HepG2 (cell line): ENCODE results near the gene BBS5. TPM values are rescaled to one million over a fixed set of nuclear protein-coding genes. Genes with fewer than 3 reads are reported as not detected.

Experiments used
- ATAC-seq: fragments of 200-7000 bp; cut with Tn5 transposase; 3 replicates; pipeline ENCODE4 v1.9.1; 2020; ENCODE audit warnings: mild to moderate bottlenecking, moderate library complexity
- BruUV-seq: library from RNA; stranded (reverse); fragments of 400-500 nt; replicated peaks from 2 replicates; lab custom pipeline; 2021; lab: Mats Ljungman, UMichigan
- CTCF ChIA-PET: fragments of 300-600 bp; formaldehyde crosslinking; extraction: SDS; loops from one replicate; lab custom pipeline; 2021; ENCODE audit warnings: low total read pairs, inconsistent platforms, low intra/inter-chr PET ratio; lab: Yijun Ruan, JAX
- POLR2A ChIA-PET: fragments of 350-600 bp; sonication (Branson Sonifier 250); formaldehyde crosslinking; loops from one replicate; lab custom pipeline; 2020; ENCODE audit warnings: antibody characterized with exemption, inconsistent platforms; lab: Yijun Ruan, JAX
- DNase-seq: peaks from one replicate; pipeline ENCODE4 v3.0.0-alpha.2; 2015; ENCODE audit warnings: low spot score
- FAIRE-seq: peaks from 3 replicates; lab custom pipeline; 2011; peaks lifted over from hg19 to GRCh38; lab: Jason Lieb, UNC
- H2AFZ ChIP-seq: one replicate; pipeline ENCODE4 v1.6.1; 2011; ENCODE audit warnings: low read length, inconsistent platforms
- H3K27ac ChIP-seq: fragments of 300-600 bp; 3 replicates; pipeline ENCODE4 v1.8.0; 2011; ENCODE audit warnings: mixed run types, mild to moderate bottlenecking, mixed read lengths, low read length, inconsistent platforms; ENCODE audit not compliant: insufficient read depth; ENCODE audit errors: extremely low read length
- H3K27me3 ChIP-seq, 2 experiments: fragments of 200-600 bp in 1 of 2; 2 replicates in 1 of 2; 3 replicates in 1 of 2; pipeline versions ENCODE4 v1.6.0 to v1.8.0; 2011; ENCODE audit warnings: low read length in 2 of 2, mild to moderate bottlenecking in 2 of 2, moderate library complexity in 2 of 2, inconsistent platforms in 1 of 2; ENCODE audit not compliant: insufficient read depth in 2 of 2, control insufficient read depth in 1 of 2
- H3K36me3 ChIP-seq, 2 experiments: fragments of 200-600 bp in 1 of 2; replicated peaks in 1 of 2; 2 replicates in 1 of 2; 3 replicates in 1 of 2; pipeline versions ENCODE4 v1.5.1 to v1.8.0; 2011; ENCODE audit warnings: low read length in 2 of 2, inconsistent platforms in 1 of 2; ENCODE audit not compliant: insufficient read depth in 2 of 2, control insufficient read depth in 1 of 2
- H3K4me1 ChIP-seq: 2 replicates; pipeline ENCODE4 v1.5.1; 2012; ENCODE audit warnings: low read length, inconsistent platforms; ENCODE audit not compliant: insufficient read depth
- H3K4me2 ChIP-seq: 2 replicates; pipeline ENCODE4 v1.6.0; 2011; ENCODE audit warnings: low read depth, low read length, inconsistent platforms
- H3K4me3 ChIP-seq, 3 experiments: fragments of 200-600 bp in 1 of 3; sonication (generic), shearing (Covaris generic) in 1 of 3; replicated peaks in 1 of 3; 2 replicates each; pipeline ENCODE4 v1.5.1; 2011 to 2016; ENCODE audit warnings: low read length in 3 of 3, inconsistent platforms in 2 of 3, low read depth in 2 of 3, mild to moderate bottlenecking in 2 of 3, control low read depth in 1 of 3, mixed read lengths in 1 of 3; ENCODE audit not compliant: insufficient read depth in 1 of 3
- H3K79me2 ChIP-seq: one replicate; pipeline ENCODE4 v1.6.1; 2011; ENCODE audit warnings: low read length, inconsistent platforms; ENCODE audit not compliant: insufficient read depth
- H3K9ac ChIP-seq: 2 replicates; pipeline ENCODE4 v1.6.0; 2011; ENCODE audit warnings: mild to moderate bottlenecking, low read depth, low read length, inconsistent platforms; ENCODE audit not compliant: insufficient read depth
- H3K9me3 ChIP-seq: 2 replicates; pipeline ENCODE4 v1.5.1; 2012; ENCODE audit warnings: mild to moderate bottlenecking, low read length
- H4K20me1 ChIP-seq: 2 replicates; pipeline ENCODE4 v1.6.0; 2011; ENCODE audit warnings: inconsistent platforms, mild to moderate bottlenecking, low read length, moderate library complexity; ENCODE audit not compliant: insufficient read depth
- AHDC1 ChIP-seq: sonication (generic); formaldehyde crosslinking; IDR thresholded peaks from 2 replicates; pipeline ENCODE4 v1.5.1; 2020; ENCODE audit warnings: mild to moderate bottlenecking, missing genetic modification reagents, borderline replicate concordance
- KLF11 ChIP-seq: IDR thresholded peaks from 2 replicates; pipeline ENCODE4 v1.6.1; 2016; ENCODE audit warnings: missing compliant biosample characterization
- SIN3B ChIP-seq: fragments of 150-350 bp; IDR thresholded peaks from 2 replicates; pipeline ENCODE4 v1.6.1; 2014; ENCODE audit warnings: low read length
- ZNF619 ChIP-seq: sonication (generic); formaldehyde crosslinking; IDR thresholded peaks from 2 replicates; pipeline ENCODE4 v1.4.0; 2020; ENCODE audit warnings: mild to moderate bottlenecking, missing genetic modification reagents
- WGBS: methylation state at CpG from one replicate; pipeline ENCODE4 v1.1.6; 2017; ENCODE audit warnings: low lambda C conversion rate; 5-methylcytosine and 5-hydroxymethylcytosine counted together
- in situ Hi-C: cut with HindIII; loops from 2 replicates; pipeline ENCODE4 v1.10.0; 2017; ENCODE audit warnings: low pct_unique_long_range_greater_than_20kb; ENCODE audit not compliant: extremely low pct_ligation_motif_present
- intact Hi-C: fragments of 100-400 bp; cut with micrococcal nuclease; formaldehyde crosslinking; loops from one replicate; pipeline ENCODE4 v1.10.0; 2022; ENCODE audit not compliant: unreplicated experiment
- polyA plus RNA-seq, 8 experiments: library from polyadenylated mRNA; depleted of rRNA in 3 of 8; stranded (reverse) in 7 of 8; unstranded in 1 of 8; fragments of >200 nt; fragmentation: Illumina TruSeq in 4 of 8; extraction: Trizol in 4 of 8; gene quantifications; 2 replicates each; pipeline versions ENCODE4 v1.2.1 to v1.2.3, GENCODE V29; 2011 to 2016; ENCODE audit warnings: low read depth in 4 of 8, missing spikeins in 1 of 8, mixed read lengths in 1 of 8; ENCODE audit not compliant: insufficient read depth in 1 of 8
- total RNA-seq, 5 experiments: library from RNA; depleted of rRNA; stranded (reverse); fragments of >200 nt; fragmentation: Illumina TruSeq; extraction: Trizol; gene quantifications; 2 replicates each; pipeline ENCODE4 v1.2.3, GENCODE V29; 2016; ENCODE audit warnings: low read depth in 1 of 5

Gene BBS5
- total and polyA plus RNA-seq, 2 of the 13 experiments (the other 11 are each of a cell fraction or from before 2014, with no cell fraction given): 1.8 to 4.5 TPM

GRCh38 chr2:169464466-169464865 is 14.8 kb upstream of the BBS5 start:
- Histone ChIP-seq H4K20me1 (no peaks in the 10 kb centered on the region), H3K27me3 (no peaks in the 10 kb centered on the region), H2AFZ (no peak overlapping the region), H3K79me2 (no peaks in the 10 kb centered on the region)
- intact Hi-C loops: no loop called here
- ATAC-seq: peak; percentile 43
- TF ChIP-seq SIN3B (no peak), ZNF619 (CRISPR knock-in tag) (no peak), KLF11 (CRISPR knock-in tag) (no peak), AHDC1 (CRISPR knock-in tag) (no peak)
- TF ChIP-seq, all 625 proteins: peak for 0
- no peak for FAIRE-seq
- Histone ChIP-seq H3K36me3 (no peaks in the 10 kb centered on the region), H3K4me3 (no peak overlapping the region), H3K9ac (no peak overlapping the region), H3K4me1 (0 out of 2 replicates have a peak, but pooled peaks cover 4% of the 10 kb centered on the region), H3K27ac (no peak overlapping the region), H3K9me3 (no peaks in the 10 kb centered on the region), H3K4me2 (no peak overlapping the region)
- BruUV-seq: no TSS peak
- CTCF ChIA-PET: no interaction called here
- in situ Hi-C loops: loop anchor here (25.0 kb wide), 1 partner anchor 898 kb away; no protein-coding TSS in a partner anchor
- POLR2A ChIA-PET: no interaction called here
- 39% methylated on average over 1 of the region's 1 CpG for WGBS
- DNase-seq: no peak
